ENCODE measurements around the gene DUSP9.

DUSP9 gene

GRCh38 chrX:153670748-153671588 lies 24.0 kb downstream of the DUSP9 start:
- TF ChIP-seq CTCF (conservative IDR thresholded peaks at IDR 0.05; ENCODE audit: control insufficient read depth, insufficient read depth, low read depth, low read length) = no peak
- H3K4me3 ChIP-seq (ENCODE audit: control insufficient read depth, low read depth, low read length) = no peak overlapping the region
- no peak for DNase-seq (ENCODE audit: low read depth)

- H3K4me3 ChIP-seq (ENCODE audit: control insufficient read depth, low read depth, low read length) = no peak overlapping the region
- no peak for DNase-seq (ENCODE audit: low read depth)
- no peak for TF ChIP-seq CTCF (conservative IDR thresholded peaks at IDR 0.05; ENCODE audit: control insufficient read depth, insufficient read depth, low read depth, low read length)
Measured at GRCh38 chrX:153671589-153672530, 24.9 kb downstream of the DUSP9 start.

GRCh38 chrX:153672531-153673427 lies 25.8 kb downstream of the DUSP9 start:
- no peak for TF ChIP-seq CTCF (conservative IDR thresholded peaks at IDR 0.05; ENCODE audit: control insufficient read depth, insufficient read depth, low read depth, low read length)
- no peak overlapping the region for H3K4me3 ChIP-seq (ENCODE audit: control insufficient read depth, low read depth, low read length)

GRCh38 chrX:153673428-153674218 lies 26.6 kb downstream of the DUSP9 start, which contains the start of gene PNCK:
PNCK (minus strand) TSS chrX:153673813; CDS start chrX:153673076, 737 bp downstream.
- no peak within 1 kb of the TSS for H3K4me3 ChIP-seq (ENCODE audit: control insufficient read depth, low read depth, low read length)
- DNase-seq (ENCODE audit: low read depth) = no peak
- TF ChIP-seq CTCF (conservative IDR thresholded peaks at IDR 0.05; ENCODE audit: control insufficient read depth, insufficient read depth, low read depth, low read length) = no peak

More at GRCh38 chrX:153672531-153673427, 25.8 kb downstream of the DUSP9 start:
- no peak for DNase-seq (ENCODE audit: low read depth)

GRCh38 chrX:153674219-153674851 lies 27.3 kb downstream of the DUSP9 start:
- no peak for TF ChIP-seq CTCF (conservative IDR thresholded peaks at IDR 0.05; ENCODE audit: control insufficient read depth, insufficient read depth, low read depth, low read length)
- DNase-seq (ENCODE audit: low read depth) = no peak
- H3K4me3 ChIP-seq (ENCODE audit: control insufficient read depth, low read depth, low read length) = no peak overlapping the region
